SU-DHL-6 (cell line): ENCODE measurements around the gene ANKS1B.

Experiments
- EZH2phosphoT487 ChIP-seq: fragments of 200-600 bp; sonication (generic), shearing (Covaris generic); conservative IDR thresholded peaks from 2 replicates; pipeline ENCODE4 v1.6.1; 2018; ENCODE audit warnings: mild to moderate bottlenecking, antibody characterized with exemption, low read length, moderate library complexity, mixed read lengths
- TF ChIP-seq, protein P1 (sequence below): fragments of 200-600 bp; sonication (generic); IDR thresholded peaks from one replicate; pipeline ENCODE4 v1.5.1; 2017; ENCODE audit warnings: antibody characterized with exemption, mild to moderate bottlenecking, low read length, moderate library complexity; ENCODE audit not compliant: insufficient read depth, poor library complexity, severe bottlenecking

DNA sequence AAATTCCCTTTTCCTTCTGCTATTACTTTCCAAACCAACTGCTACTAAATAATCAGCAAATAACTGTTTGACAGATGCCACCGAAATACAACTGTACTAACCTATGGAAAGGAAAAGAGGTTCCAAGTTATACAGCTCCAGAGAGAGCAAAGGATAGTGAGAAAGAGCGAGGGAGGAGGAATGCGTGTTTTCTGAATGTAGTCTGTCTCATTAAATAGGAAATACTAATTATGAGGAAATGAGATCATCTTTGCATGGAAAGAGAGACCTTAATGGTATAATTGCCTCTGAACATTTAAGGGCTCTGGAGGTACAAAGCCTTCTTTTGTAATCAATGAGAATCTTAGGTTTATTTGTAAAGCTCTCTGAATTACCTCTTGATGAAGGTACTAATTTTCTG lies 1144.4 kb downstream of the ANKS1B start:
- TF ChIP-seq, protein P1, sequence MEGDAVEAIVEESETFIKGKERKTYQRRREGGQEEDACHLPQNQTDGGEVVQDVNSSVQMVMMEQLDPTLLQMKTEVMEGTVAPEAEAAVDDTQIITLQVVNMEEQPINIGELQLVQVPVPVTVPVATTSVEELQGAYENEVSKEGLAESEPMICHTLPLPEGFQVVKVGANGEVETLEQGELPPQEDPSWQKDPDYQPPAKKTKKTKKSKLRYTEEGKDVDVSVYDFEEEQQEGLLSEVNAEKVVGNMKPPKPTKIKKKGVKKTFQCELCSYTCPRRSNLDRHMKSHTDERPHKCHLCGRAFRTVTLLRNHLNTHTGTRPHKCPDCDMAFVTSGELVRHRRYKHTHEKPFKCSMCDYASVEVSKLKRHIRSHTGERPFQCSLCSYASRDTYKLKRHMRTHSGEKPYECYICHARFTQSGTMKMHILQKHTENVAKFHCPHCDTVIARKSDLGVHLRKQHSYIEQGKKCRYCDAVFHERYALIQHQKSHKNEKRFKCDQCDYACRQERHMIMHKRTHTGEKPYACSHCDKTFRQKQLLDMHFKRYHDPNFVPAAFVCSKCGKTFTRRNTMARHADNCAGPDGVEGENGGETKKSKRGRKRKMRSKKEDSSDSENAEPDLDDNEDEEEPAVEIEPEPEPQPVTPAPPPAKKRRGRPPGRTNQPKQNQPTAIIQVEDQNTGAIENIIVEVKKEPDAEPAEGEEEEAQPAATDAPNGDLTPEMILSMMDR = no peak
- no peak for TF ChIP-seq EZH2phosphoT487
